IPS DF 6.9 (cell line): Measurements from ENCODE around the gene CSRP2.

Source experiments
- DNase-seq: peaks from one replicate; pipeline ENCODE4 v3.0.0-alpha.2; 2013; ENCODE audit warnings: low read depth, low spot score
- H3K27ac ChIP-seq: one replicate; pipeline ENCODE4 v1.5.1; 2013; ENCODE audit warnings: low read length, control low read depth
- H3K27me3 ChIP-seq: 2 replicates; pipeline ENCODE4 v1.6.1; 2013; ENCODE audit warnings: mild to moderate bottlenecking, low read length; ENCODE audit not compliant: control insufficient read depth, insufficient read depth
- H3K36me3 ChIP-seq: 2 replicates; pipeline ENCODE4 v1.6.1; 2013; ENCODE audit warnings: low read length; ENCODE audit not compliant: control insufficient read depth, insufficient read depth
- H3K4me1 ChIP-seq: 2 replicates; pipeline ENCODE4 v1.6.1; 2013; ENCODE audit warnings: low read length; ENCODE audit not compliant: control insufficient read depth, insufficient read depth
- H3K4me3 ChIP-seq: 2 replicates; pipeline ENCODE4 v1.5.1; 2013; ENCODE audit warnings: mild to moderate bottlenecking, low read length
- H3K9me3 ChIP-seq: 2 replicates; pipeline ENCODE4 v1.6.1; 2013; ENCODE audit warnings: low read length, inconsistent platforms; ENCODE audit not compliant: control insufficient read depth, insufficient read depth
- WGBS: extraction: QIAGEN DNeasy Blood & Tissue Kit; methylation state at CpG from one replicate; pipeline ENCODE4 v1.1.7; 2013; ENCODE audit warnings: mixed read lengths, missing lambda C conversion rate; ENCODE audit not compliant: insufficient read length, insufficient coverage; 5-methylcytosine and 5-hydroxymethylcytosine counted together

The CSRP2 gene

DNA sequence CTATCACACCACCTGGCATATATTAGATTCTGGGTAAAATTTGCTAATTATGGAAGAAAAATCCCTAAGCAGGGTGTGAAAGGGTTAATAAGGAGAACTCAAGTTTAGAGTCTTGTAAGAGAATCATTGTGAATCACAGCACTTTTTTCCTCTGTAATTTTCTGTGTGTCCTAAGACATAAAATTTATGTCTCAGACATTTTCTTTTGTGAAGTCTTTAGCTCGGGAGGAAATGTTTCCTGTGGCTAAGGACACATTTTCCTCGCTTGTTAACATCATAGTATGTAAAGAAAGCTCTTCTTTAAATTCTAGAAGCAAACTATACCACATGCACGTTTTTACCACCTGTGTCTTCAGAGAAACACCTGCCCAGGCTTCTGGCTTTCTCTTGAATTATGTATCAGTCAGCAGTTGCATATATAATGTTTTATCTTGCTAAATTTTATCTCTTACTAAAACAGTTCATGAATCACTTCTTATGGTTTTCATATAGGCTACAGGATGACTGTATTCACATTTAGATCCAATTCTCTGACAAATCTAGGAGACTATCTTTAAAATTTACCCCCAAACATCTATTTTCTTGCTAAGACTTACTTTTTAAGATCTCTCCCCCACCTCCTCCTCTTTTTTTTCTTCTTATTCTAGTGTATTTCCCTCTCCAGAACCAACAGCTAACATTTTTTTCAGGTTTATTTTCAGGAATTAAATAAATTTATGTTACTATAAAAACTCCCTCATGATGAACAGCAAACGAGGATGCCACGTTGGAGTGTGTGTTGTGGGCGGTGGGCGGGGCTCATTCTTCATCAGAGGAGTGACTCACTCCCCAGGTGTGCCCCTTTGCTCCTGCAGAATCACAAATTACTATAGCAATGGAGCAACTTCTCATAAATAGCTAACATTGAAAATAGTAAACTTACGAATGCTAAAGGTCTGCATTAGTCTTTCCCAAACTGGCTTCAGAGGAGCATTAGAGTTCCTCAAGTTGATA lies 11.6 kb upstream of the CSRP2 start:
- no peaks in the 10 kb centered on the region for H3K4me1 ChIP-seq
- H3K4me3 ChIP-seq: no peak overlapping the region
- no peaks in the 10 kb centered on the region for H3K9me3 ChIP-seq
- H3K36me3 ChIP-seq: no peaks in the 10 kb centered on the region
- no peaks in the 10 kb centered on the region for H3K27me3 ChIP-seq
- no CpG with 5 or more reads among the region's 8 CpGs for WGBS
- DNase-seq: no peak
- H3K27ac ChIP-seq: no peak overlapping the region

GRCh38 chr12:76888775-76889174 lies 10.0 kb upstream of the CSRP2 start:
- no CpG with 5 or more reads among the region's 1 CpG for WGBS
- no peak for DNase-seq
- Histone ChIP-seq H3K36me3 (no peaks in the 10 kb centered on the region), H3K4me1 (no peaks in the 10 kb centered on the region), H3K27ac (no peak overlapping the region), H3K9me3 (no peaks in the 10 kb centered on the region), H3K4me3 (no peak overlapping the region), H3K27me3 (no peaks in the 10 kb centered on the region)

GRCh38 chr12:76883811-76884210 lies 5.0 kb upstream of the CSRP2 start:
- H3K27ac ChIP-seq: no peak overlapping the region
- no peaks in the 10 kb centered on the region for H3K4me1 ChIP-seq
- no peaks in the 10 kb centered on the region for H3K27me3 ChIP-seq
- H3K9me3 ChIP-seq: no peaks in the 10 kb centered on the region
- no peak for DNase-seq
- H3K36me3 ChIP-seq: no peaks in the 10 kb centered on the region
- 100% methylated on average over 1 of the region's 2 CpGs for WGBS
- H3K4me3 ChIP-seq: no peak overlapping the region

- H3K9me3 ChIP-seq: no peaks in the 10 kb centered on the region
- no peak overlapping the region for H3K4me3 ChIP-seq
- H3K27me3 ChIP-seq: no peaks in the 10 kb centered on the region
- no peak for DNase-seq
- no peaks in the 10 kb centered on the region for H3K4me1 ChIP-seq
- no peaks in the 10 kb centered on the region for H3K36me3 ChIP-seq
- WGBS: no CpG with 5 or more reads among the region's 6 CpGs
- H3K27ac ChIP-seq: no peak overlapping the region
Measured at GRCh38 chr12:76883151-76883550, 4.3 kb upstream of the CSRP2 start.

DNA sequence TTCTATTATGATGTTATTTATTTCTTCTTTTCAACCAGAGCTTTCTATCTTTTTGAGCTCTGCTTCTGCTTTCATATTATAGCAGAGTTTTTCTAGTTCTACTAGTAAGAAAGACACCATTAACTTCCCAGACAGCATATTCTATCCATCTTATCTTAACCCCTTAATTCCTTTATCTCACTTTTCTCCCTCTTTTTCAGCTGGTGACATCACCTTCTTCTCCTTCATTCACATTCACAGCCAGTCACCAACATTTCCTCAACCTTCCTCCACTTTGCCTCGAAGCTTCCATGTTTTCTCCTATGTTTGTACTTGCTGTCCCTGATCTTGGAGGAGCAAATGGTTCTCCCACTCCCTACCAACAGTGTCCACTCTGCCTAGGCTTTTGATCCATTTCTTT lies 3.5 kb upstream of the CSRP2 start:
- no peaks in the 10 kb centered on the region for H3K27me3 ChIP-seq
- H3K4me3 ChIP-seq: no peak overlapping the region
- no peak for DNase-seq
- H3K36me3 ChIP-seq: no peaks in the 10 kb centered on the region
- no peak overlapping the region for H3K27ac ChIP-seq
- no peaks in the 10 kb centered on the region for H3K4me1 ChIP-seq
- no CpG with 5 or more reads among the region's 1 CpG for WGBS
- no peaks in the 10 kb centered on the region for H3K9me3 ChIP-seq

DNA sequence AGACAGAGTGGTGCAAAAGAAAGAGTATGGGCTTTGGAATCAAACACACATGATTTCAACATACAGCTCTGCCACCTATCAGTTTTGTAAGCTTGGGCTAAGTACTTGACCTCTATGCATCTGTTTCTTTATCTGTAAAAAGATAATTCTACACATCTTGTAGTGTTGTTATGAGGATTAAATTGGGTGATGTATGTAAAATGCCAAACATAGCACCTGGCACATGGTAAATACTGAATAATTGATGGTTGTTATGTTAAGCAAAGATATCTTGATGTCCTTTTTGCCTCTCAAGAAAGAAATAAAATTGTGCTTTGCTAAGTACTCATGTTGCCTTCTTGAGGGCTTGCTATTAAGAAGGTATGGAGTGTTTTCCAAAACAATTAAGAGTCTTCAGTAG lies 2.3 kb upstream of the CSRP2 start:
- DNase-seq: no peak
- Histone ChIP-seq H3K4me3 (no peak overlapping the region), H3K9me3 (no peaks in the 10 kb centered on the region), H3K27me3 (no peaks in the 10 kb centered on the region), H3K36me3 (no peaks in the 10 kb centered on the region), H3K4me1 (peaks cover 2% of the 10 kb centered on the region; the same call in 1 of the 2 replicates), H3K27ac (no peak overlapping the region)

DNA sequence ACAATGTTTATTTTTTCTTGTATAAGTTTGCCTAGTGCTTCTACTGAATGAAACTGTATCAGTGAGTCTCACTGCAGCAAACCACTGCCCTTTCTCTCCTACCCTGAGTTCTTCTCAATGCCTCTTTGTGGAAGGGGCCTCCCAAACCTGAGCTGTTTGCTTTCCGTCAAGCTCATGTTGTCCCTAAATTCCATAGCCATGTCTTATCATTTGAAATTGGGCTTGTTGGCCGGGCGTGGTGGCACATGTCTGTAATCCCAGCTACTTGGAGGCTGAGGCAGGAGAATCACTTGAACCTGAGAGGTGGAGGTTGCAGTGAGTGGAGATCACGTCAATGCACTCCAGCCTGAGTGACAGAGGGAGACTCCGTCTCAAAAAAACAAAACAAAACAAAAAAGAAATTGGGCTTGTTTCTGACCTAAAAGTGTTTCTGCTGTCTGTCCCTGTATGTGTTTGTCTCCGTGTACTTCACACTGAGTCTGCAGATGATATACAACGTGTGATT lies 1.8 kb upstream of the CSRP2 start:
- peaks cover 2% of the 10 kb centered on the region; the same call in 1 of the 2 replicates for H3K4me1 ChIP-seq
- H3K27ac ChIP-seq: no peak overlapping the region
- H3K36me3 ChIP-seq: no peaks in the 10 kb centered on the region
- H3K27me3 ChIP-seq: no peaks in the 10 kb centered on the region
- no peak for DNase-seq
- no peaks in the 10 kb centered on the region for H3K9me3 ChIP-seq
- no peak overlapping the region for H3K4me3 ChIP-seq
- WGBS: no CpG with 5 or more reads among the region's 7 CpGs

DNA sequence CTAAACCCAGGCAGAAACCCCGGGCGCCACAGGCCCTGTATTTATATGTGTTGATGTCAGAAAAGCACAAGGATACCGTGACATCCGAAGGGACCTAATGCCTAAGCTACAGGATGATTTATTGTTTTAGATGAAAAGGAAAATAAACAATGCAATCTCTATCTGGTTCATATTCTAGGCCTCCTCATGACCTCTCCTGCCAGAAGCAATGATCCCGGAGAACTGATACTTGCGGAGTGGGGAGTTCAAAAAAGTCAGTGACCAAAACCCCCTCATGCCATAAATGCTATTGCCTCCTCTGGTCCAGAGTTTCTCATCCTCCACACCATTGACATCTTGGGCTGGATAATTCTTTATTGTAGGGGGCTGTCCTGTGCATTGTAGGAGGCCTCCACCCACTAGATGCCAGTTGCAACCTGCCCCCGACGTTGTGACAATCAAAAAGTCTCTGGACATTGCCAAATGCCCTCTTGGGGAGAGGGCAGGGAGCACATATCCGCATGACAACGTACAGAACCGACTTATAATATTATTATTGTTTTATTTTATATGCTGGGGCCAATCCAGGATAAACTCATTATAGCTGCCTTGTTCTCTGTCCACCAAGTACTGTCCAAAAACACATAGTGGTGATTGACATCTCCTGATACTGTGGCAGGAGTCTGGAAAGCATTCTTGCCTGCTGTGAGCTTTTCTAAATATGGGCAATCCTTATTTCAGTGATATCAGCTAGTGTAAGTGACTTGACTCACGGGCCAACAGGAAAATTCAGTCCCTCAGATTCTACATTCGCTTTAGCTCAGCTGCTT lies 1.1 kb upstream of the CSRP2 start:
- H3K9me3 ChIP-seq: no peaks in the 10 kb centered on the region
- no peaks in the 10 kb centered on the region for H3K27me3 ChIP-seq
- no CpG with 5 or more reads among the region's 13 CpGs for WGBS
- peak overlapping the region; percentile 88; the same call in 1 of the 2 replicates for H3K4me3 ChIP-seq
- H3K36me3 ChIP-seq: no peaks in the 10 kb centered on the region
- peaks cover 2% of the 10 kb centered on the region; the same call in 1 of the 2 replicates for H3K4me1 ChIP-seq
- DNase-seq: no peak
- no peak overlapping the region for H3K27ac ChIP-seq

GRCh38 chr12:76878099-76878898 lies 520 bp downstream of the CSRP2 start:
- Histone ChIP-seq H3K27me3 (no peaks in the 10 kb centered on the region), H3K4me1 (peaks cover 2% of the 10 kb centered on the region; the same call in 1 of the 2 replicates), H3K9me3 (no peaks in the 10 kb centered on the region), H3K36me3 (no peaks in the 10 kb centered on the region), H3K27ac (no peak overlapping the region), H3K4me3 (peak overlapping the region; percentile 46; the same call in 1 of the 2 replicates)
- peak; percentile 13 for DNase-seq
- no CpG with 5 or more reads among the region's 44 CpGs for WGBS
